HepG2 (cell line): Measurements from ENCODE around the gene CEP162. TPM values are rescaled to one million over a fixed set of nuclear protein-coding genes. Genes with fewer than 3 reads are reported as not detected.

Source experiments
- ATAC-seq: fragments of 200-7000 bp; cut with Tn5 transposase; 3 replicates; pipeline ENCODE4 v1.9.1; 2020; ENCODE audit warnings: mild to moderate bottlenecking, moderate library complexity
- BruUV-seq: library from RNA; stranded (reverse); fragments of 400-500 nt; replicated peaks from 2 replicates; lab custom pipeline; 2021; lab: Mats Ljungman, UMichigan
- CTCF ChIA-PET: fragments of 300-600 bp; formaldehyde crosslinking; extraction: SDS; loops from one replicate; lab custom pipeline; 2021; ENCODE audit warnings: low total read pairs, inconsistent platforms, low intra/inter-chr PET ratio; lab: Yijun Ruan, JAX
- POLR2A ChIA-PET: fragments of 350-600 bp; sonication (Branson Sonifier 250); formaldehyde crosslinking; loops from one replicate; lab custom pipeline; 2020; ENCODE audit warnings: antibody characterized with exemption, inconsistent platforms; lab: Yijun Ruan, JAX
- DNase-seq: peaks from one replicate; pipeline ENCODE4 v3.0.0-alpha.2; 2015; ENCODE audit warnings: low spot score
- FAIRE-seq: peaks from 3 replicates; lab custom pipeline; 2011; peaks lifted over from hg19 to GRCh38; lab: Jason Lieb, UNC
- H2AFZ ChIP-seq: one replicate; pipeline ENCODE4 v1.6.1; 2011; ENCODE audit warnings: low read length, inconsistent platforms
- H3K27ac ChIP-seq: fragments of 300-600 bp; 3 replicates; pipeline ENCODE4 v1.8.0; 2011; ENCODE audit warnings: mixed run types, mild to moderate bottlenecking, mixed read lengths, low read length, inconsistent platforms; ENCODE audit not compliant: insufficient read depth; ENCODE audit errors: extremely low read length
- H3K27me3 ChIP-seq, 2 experiments: fragments of 200-600 bp in 1 of 2; 2 replicates in 1 of 2; 3 replicates in 1 of 2; pipeline versions ENCODE4 v1.6.0 to v1.8.0; 2011; ENCODE audit warnings: low read length in 2 of 2, mild to moderate bottlenecking in 2 of 2, moderate library complexity in 2 of 2, inconsistent platforms in 1 of 2; ENCODE audit not compliant: insufficient read depth in 2 of 2, control insufficient read depth in 1 of 2
- H3K36me3 ChIP-seq, 2 experiments: fragments of 200-600 bp in 1 of 2; replicated peaks in 1 of 2; 2 replicates in 1 of 2; 3 replicates in 1 of 2; pipeline versions ENCODE4 v1.5.1 to v1.8.0; 2011; ENCODE audit warnings: low read length in 2 of 2, inconsistent platforms in 1 of 2; ENCODE audit not compliant: insufficient read depth in 2 of 2, control insufficient read depth in 1 of 2
- H3K4me1 ChIP-seq: 2 replicates; pipeline ENCODE4 v1.5.1; 2012; ENCODE audit warnings: low read length, inconsistent platforms; ENCODE audit not compliant: insufficient read depth
- H3K4me2 ChIP-seq: 2 replicates; pipeline ENCODE4 v1.6.0; 2011; ENCODE audit warnings: low read depth, low read length, inconsistent platforms
- H3K4me3 ChIP-seq, 3 experiments: fragments of 200-600 bp in 1 of 3; sonication (generic), shearing (Covaris generic) in 1 of 3; replicated peaks in 1 of 3; 2 replicates each; pipeline ENCODE4 v1.5.1; 2011 to 2016; ENCODE audit warnings: low read length in 3 of 3, inconsistent platforms in 2 of 3, low read depth in 2 of 3, mild to moderate bottlenecking in 2 of 3, control low read depth in 1 of 3, mixed read lengths in 1 of 3; ENCODE audit not compliant: insufficient read depth in 1 of 3
- H3K79me2 ChIP-seq: one replicate; pipeline ENCODE4 v1.6.1; 2011; ENCODE audit warnings: low read length, inconsistent platforms; ENCODE audit not compliant: insufficient read depth
- H3K9ac ChIP-seq: 2 replicates; pipeline ENCODE4 v1.6.0; 2011; ENCODE audit warnings: mild to moderate bottlenecking, low read depth, low read length, inconsistent platforms; ENCODE audit not compliant: insufficient read depth
- H3K9me3 ChIP-seq: 2 replicates; pipeline ENCODE4 v1.5.1; 2012; ENCODE audit warnings: mild to moderate bottlenecking, low read length
- H4K20me1 ChIP-seq: 2 replicates; pipeline ENCODE4 v1.6.0; 2011; ENCODE audit warnings: inconsistent platforms, mild to moderate bottlenecking, low read length, moderate library complexity; ENCODE audit not compliant: insufficient read depth
- GFI1 ChIP-seq: sonication (generic); formaldehyde crosslinking; IDR thresholded peaks from 2 replicates; pipeline ENCODE4 v1.5.0; 2020; ENCODE audit warnings: missing genetic modification reagents, mild to moderate bottlenecking, borderline replicate concordance
- MAFK ChIP-seq, 2 experiments: IDR thresholded peaks in 1 of 2; conservative IDR thresholded peaks in 1 of 2; 2 replicates each; pipeline ENCODE4 v1.6.1; 2011; ENCODE audit warnings: improper control_type of control experiment in 2 of 2, low read length in 2 of 2
- NFKB2 ChIP-seq: sonication (generic); formaldehyde crosslinking; IDR thresholded peaks from 2 replicates; pipeline ENCODE4 v1.4.0; 2020; ENCODE audit warnings: missing genetic modification reagents, borderline replicate concordance
- ZNF292 ChIP-seq: sonication (generic); formaldehyde crosslinking; IDR thresholded peaks from 2 replicates; pipeline ENCODE4 v1.8.1; 2022; ENCODE audit warnings: mild to moderate bottlenecking, low read depth, missing genetic modification reagents, borderline replicate concordance
- ZNF644 ChIP-seq: IDR thresholded peaks from 2 replicates; pipeline ENCODE4 v1.6.1; 2016; ENCODE audit warnings: low read depth
- ZNF782 ChIP-seq: sonication (generic); formaldehyde crosslinking; IDR thresholded peaks from 2 replicates; pipeline ENCODE4 v1.4.0; 2020; ENCODE audit warnings: missing genetic modification reagents, mild to moderate bottlenecking, borderline replicate concordance
- ZNF784 ChIP-seq: sonication (generic); formaldehyde crosslinking; IDR thresholded peaks from 2 replicates; pipeline ENCODE4 v1.5.1; 2020; ENCODE audit warnings: missing genetic modification reagents, mild to moderate bottlenecking, borderline replicate concordance
- WGBS: methylation state at CpG from one replicate; pipeline ENCODE4 v1.1.6; 2017; ENCODE audit warnings: low lambda C conversion rate; 5-methylcytosine and 5-hydroxymethylcytosine counted together
- in situ Hi-C: cut with HindIII; loops from 2 replicates; pipeline ENCODE4 v1.10.0; 2017; ENCODE audit warnings: low pct_unique_long_range_greater_than_20kb; ENCODE audit not compliant: extremely low pct_ligation_motif_present
- intact Hi-C: fragments of 100-400 bp; cut with micrococcal nuclease; formaldehyde crosslinking; loops from one replicate; pipeline ENCODE4 v1.10.0; 2022; ENCODE audit not compliant: unreplicated experiment
- polyA plus RNA-seq, 8 experiments: library from polyadenylated mRNA; depleted of rRNA in 3 of 8; stranded (reverse) in 7 of 8; unstranded in 1 of 8; fragments of >200 nt; fragmentation: Illumina TruSeq in 4 of 8; extraction: Trizol in 4 of 8; gene quantifications; 2 replicates each; pipeline versions ENCODE4 v1.2.1 to v1.2.3, GENCODE V29; 2011 to 2016; ENCODE audit warnings: low read depth in 4 of 8, missing spikeins in 1 of 8, mixed read lengths in 1 of 8; ENCODE audit not compliant: insufficient read depth in 1 of 8
- total RNA-seq, 5 experiments: library from RNA; depleted of rRNA; stranded (reverse); fragments of >200 nt; fragmentation: Illumina TruSeq; extraction: Trizol; gene quantifications; 2 replicates each; pipeline ENCODE4 v1.2.3, GENCODE V29; 2016; ENCODE audit warnings: low read depth in 1 of 5
- TF ChIP-seq, protein P1 (sequence below): sonication (generic); formaldehyde crosslinking; conservative IDR thresholded peaks from 2 replicates; pipeline ENCODE4 v1.4.0; 2020; ENCODE audit warnings: missing genetic modification reagents
- TF ChIP-seq, protein P2 (sequence below): sonication (generic); formaldehyde crosslinking; IDR thresholded peaks from 2 replicates; pipeline ENCODE4 v1.4.0; 2020; ENCODE audit warnings: missing genetic modification reagents, borderline replicate concordance
- TF ChIP-seq, protein P3 (sequence below): sonication (generic); formaldehyde crosslinking; IDR thresholded peaks from 2 replicates; pipeline ENCODE4 v1.9.0; 2021; ENCODE audit warnings: missing genetic modification reagents, mild to moderate bottlenecking, borderline replicate concordance

The CEP162 gene
- total and polyA plus RNA-seq, 2 of the 13 experiments (the other 11 are each of a cell fraction or from before 2014, with no cell fraction given): 0.50 to 7.9 TPM

- H2AFZ ChIP-seq: no peak overlapping the region
- H3K9me3 ChIP-seq: no peaks in the 10 kb centered on the region
- H3K27me3 ChIP-seq: no peaks in the 10 kb centered on the region
- intact Hi-C loops (no loop called here), in situ Hi-C loops (no loop called here)
- ATAC-seq: no peak
- ChIA-PET CTCF (no interaction called here), POLR2A (no interaction called here)
- H3K36me3 ChIP-seq: no peaks in the 10 kb centered on the region
- TF ChIP-seq NFKB2 (CRISPR knock-in tag) (no peak), ZNF782 (CRISPR knock-in tag) (no peak), GFI1 (no peak), MAFK (conservative IDR thresholded peaks at IDR 0.05 in 1 of 2, IDR thresholded peaks at IDR 0.05 in 1 of 2; ENCODE audit: low read length in 2 of 2) (no peak)
- TF ChIP-seq, protein P1, sequence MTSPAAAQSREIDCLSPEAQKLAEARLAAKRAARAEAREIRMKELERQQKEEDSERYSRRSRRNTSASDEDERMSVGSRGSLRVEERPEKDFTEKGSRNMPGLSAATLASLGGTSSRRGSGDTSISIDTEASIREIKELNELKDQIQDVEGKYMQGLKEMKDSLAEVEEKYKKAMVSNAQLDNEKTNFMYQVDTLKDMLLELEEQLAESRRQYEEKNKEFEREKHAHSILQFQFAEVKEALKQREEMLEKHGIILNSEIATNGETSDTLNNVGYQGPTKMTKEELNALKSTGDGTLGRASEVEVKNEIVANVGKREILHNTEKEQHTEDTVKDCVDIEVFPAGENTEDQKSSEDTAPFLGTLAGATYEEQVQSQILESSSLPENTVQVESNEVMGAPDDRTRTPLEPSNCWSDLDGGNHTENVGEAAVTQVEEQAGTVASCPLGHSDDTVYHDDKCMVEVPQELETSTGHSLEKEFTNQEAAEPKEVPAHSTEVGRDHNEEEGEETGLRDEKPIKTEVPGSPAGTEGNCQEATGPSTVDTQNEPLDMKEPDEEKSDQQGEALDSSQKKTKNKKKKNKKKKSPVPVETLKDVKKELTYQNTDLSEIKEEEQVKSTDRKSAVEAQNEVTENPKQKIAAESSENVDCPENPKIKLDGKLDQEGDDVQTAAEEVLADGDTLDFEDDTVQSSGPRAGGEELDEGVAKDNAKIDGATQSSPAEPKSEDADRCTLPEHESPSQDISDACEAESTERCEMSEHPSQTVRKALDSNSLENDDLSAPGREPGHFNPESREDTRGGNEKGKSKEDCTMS: no peak
- H3K4me1 ChIP-seq: peaks cover 10% of the 10 kb centered on the region; the same call in 1 of the 2 replicates
- no peak overlapping the region for H3K27ac ChIP-seq
- no peak overlapping the region for H3K4me2 ChIP-seq
- FAIRE-seq: no peak
- WGBS: 54% methylated on average over 2 of the region's 2 CpGs
- no peaks in the 10 kb centered on the region for H3K79me2 ChIP-seq
- no peak for DNase-seq
- no peaks in the 10 kb centered on the region for H4K20me1 ChIP-seq
- no peak overlapping the region for H3K4me3 ChIP-seq
- no TSS peak for BruUV-seq
- H3K9ac ChIP-seq: no peak overlapping the region
These were observed 146.2 kb downstream of the CEP162 start for GRCh38 chr6:84081222-84081621.

DNA sequence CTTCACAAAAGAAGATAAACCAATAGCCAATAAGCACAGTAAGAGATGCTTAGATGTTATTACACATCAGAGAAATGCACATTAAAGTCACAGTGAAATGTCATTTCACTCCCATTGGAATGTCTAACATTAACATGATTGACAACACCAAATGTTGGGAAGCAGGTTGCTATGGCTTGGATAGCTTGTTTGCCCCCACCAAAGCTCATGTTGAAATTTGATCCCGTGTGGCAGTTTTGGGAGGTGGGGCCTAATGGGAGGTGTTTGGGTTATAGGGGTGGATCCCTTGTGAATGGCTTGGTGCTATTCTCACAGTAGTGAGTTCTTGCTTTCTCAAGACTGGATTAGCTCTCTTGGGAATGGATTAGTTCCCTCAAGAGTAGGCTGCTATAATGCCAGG is 149.1 kb downstream of the CEP162 start:
- Histone ChIP-seq H3K4me3 (no peak overlapping the region), H4K20me1 (no peaks in the 10 kb centered on the region), H3K27ac (no peak overlapping the region), H3K36me3 (no peaks in the 10 kb centered on the region), H3K9me3 (no peaks in the 10 kb centered on the region), H3K4me1 (peaks cover 10% of the 10 kb centered on the region; the same call in 1 of the 2 replicates), H3K4me2 (no peak overlapping the region), H3K27me3 (no peaks in the 10 kb centered on the region), H2AFZ (no peak overlapping the region), H3K9ac (no peak overlapping the region), H3K79me2 (no peaks in the 10 kb centered on the region)
- intact Hi-C loops: no loop called here
- DNase-seq: no peak
- ChIA-PET CTCF (no interaction called here), POLR2A (no interaction called here)
- ATAC-seq: no peak
- no TSS peak for BruUV-seq
- no peak for FAIRE-seq
- WGBS: no CpG with 5 or more reads among the region's 1 CpG
- in situ Hi-C loops: no loop called here
- TF ChIP-seq ZNF292 (CRISPR knock-in tag) (no peak), ZNF784 (CRISPR knock-in tag) (no peak), ZNF644 (CRISPR knock-in tag) (no peak)
- TF ChIP-seq, protein P2, sequence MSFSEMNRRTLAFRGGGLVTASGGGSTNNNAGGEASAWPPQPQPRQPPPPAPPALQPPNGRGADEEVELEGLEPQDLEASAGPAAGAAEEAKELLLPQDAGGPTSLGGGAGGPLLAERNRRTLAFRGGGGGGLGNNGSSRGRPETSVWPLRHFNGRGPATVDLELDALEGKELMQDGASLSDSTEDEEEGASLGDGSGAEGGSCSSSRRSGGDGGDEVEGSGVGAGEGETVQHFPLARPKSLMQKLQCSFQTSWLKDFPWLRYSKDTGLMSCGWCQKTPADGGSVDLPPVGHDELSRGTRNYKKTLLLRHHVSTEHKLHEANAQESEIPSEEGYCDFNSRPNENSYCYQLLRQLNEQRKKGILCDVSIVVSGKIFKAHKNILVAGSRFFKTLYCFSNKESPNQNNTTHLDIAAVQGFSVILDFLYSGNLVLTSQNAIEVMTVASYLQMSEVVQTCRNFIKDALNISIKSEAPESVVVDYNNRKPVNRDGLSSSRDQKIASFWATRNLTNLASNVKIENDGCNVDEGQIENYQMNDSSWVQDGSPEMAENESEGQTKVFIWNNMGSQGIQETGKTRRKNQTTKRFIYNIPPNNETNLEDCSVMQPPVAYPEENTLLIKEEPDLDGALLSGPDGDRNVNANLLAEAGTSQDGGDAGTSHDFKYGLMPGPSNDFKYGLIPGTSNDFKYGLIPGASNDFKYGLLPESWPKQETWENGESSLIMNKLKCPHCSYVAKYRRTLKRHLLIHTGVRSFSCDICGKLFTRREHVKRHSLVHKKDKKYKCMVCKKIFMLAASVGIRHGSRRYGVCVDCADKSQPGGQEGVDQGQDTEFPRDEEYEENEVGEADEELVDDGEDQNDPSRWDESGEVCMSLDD (CRISPR knock-in tag): no peak
- TF ChIP-seq, protein P3, sequence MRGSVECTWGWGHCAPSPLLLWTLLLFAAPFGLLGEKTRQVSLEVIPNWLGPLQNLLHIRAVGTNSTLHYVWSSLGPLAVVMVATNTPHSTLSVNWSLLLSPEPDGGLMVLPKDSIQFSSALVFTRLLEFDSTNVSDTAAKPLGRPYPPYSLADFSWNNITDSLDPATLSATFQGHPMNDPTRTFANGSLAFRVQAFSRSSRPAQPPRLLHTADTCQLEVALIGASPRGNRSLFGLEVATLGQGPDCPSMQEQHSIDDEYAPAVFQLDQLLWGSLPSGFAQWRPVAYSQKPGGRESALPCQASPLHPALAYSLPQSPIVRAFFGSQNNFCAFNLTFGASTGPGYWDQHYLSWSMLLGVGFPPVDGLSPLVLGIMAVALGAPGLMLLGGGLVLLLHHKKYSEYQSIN (CRISPR knock-in tag): no peak
